ENCODE data around the gene MEIS3. TPM values are rescaled to one million over a fixed set of nuclear protein-coding genes. Genes with fewer than 3 reads are reported as not detected.
A peak's percentile ranks its signal among the peaks of the same experiment; 100 is the strongest.

MEIS3 gene
- total RNA-seq, 3 donors from 2014 or later (not counting 1 experiment from before 2014, with no cell fraction given), result not detected

DNA sequence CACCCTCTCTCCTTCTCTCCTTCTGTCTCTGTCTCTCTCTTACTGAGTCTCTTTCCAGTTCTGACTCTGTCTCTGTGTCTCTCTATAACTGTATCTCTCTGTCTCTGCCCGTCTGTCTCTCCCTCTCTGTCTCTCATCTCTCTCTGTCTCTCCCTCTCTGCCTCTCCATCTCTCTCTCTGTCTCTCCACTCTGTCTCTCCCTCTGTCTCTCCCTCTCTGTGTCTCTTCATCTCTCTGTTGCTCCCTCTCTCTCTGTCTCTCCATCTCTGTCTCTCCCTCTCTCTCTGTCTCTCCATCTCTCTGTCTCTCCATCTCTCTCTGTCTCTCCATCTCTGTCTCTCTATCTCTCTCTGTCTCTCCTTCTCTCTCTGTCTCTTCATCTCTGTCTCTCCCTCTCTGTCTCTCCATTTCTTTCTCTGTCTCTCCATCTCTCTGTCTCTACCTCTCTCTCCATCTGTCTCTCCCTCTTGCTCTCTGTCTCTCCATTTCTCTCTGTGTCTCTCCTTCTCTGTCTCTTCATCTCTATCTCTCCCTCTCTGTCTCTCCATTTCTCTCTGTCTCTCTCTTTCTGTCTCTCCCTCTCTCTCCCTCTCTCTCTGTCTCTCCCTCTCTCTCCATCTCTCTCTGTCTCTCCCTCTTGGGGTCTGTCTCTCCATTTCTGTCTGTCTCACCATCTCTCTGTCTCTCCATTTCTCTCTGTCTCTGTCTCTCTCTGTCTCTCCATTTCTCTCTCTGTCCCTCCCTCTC is 3.3 kb upstream of the MEIS3 start:
- 2% methylated on average over 1 of the region's 1 CpG for WGBS (ENCODE audit: insufficient coverage)
- Mint-ChIP-seq H3K27me3 (ENCODE audit: low read depth in 2 of 2) (peaks cover 52 to 58% of the 10 kb centered on the region in 2 donors), H3K4me3 (no peak overlapping the region)

DNA sequence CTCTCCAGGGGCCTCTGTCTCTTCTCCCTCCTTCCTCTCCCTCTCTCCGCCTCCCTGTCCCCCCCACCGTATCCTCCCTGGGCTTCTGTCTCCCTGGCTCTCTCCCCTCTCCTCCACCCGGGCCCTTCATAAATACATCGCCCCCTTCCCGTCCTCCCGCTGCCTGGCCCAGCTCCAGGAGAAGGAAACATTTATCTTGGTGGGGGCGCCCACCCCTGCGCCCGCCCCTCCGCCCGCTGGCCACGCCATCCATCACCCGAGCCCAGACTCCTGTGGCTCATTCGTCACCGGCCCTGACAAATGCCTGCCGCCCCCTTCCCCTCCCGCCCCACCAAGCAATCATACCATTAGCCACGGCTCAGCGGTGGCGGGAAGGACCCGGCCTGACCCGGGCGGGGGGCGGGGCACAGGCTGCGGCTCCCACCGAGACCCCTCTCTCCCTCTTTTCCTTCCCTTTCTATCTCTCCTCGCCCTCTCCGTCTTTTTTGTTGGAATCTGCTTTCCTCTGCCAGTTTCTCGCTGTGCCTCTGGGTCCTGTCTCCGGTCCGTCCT is 2.6 kb upstream of the MEIS3 start:
- Histone ChIP-seq H3K4me3 (ENCODE audit: low read length) (no peak overlapping the region), H3K9me3 (ENCODE audit: control insufficient read depth, insufficient read depth, low read length) (no peaks in the 10 kb centered on the region), H3K27ac (ENCODE audit: low read length) (no peak overlapping the region), H3K4me1 (ENCODE audit: control insufficient read depth, insufficient read depth, low read length) (peaks cover 11% of the 10 kb centered on the region), H3K27me3 (ENCODE audit: control insufficient read depth, insufficient read depth, low read length) (peaks cover 57% of the 10 kb centered on the region), H3K36me3 (ENCODE audit: control insufficient read depth, insufficient read depth, low read length) (no peaks in the 10 kb centered on the region)
- intact Hi-C loops (cut with micrococcal nuclease), result no loop called here
- peaks cover 9 to 50% of the 10 kb centered on the region in 2 donors for H3K4me1 Mint-ChIP-seq
- peak in 1 of 3 donors; percentile 34 for ATAC-seq
- peaks cover 59 to 64% of the 10 kb centered on the region in 2 donors for H3K27me3 Mint-ChIP-seq (ENCODE audit: low read depth in 2 of 2)
- 3% methylated on average over 31 of the region's 31 CpGs for WGBS (ENCODE audit: insufficient coverage)
- no peak overlapping the region for H3K27ac Mint-ChIP-seq
- H3K4me3 Mint-ChIP-seq, result no peak overlapping the region
- H3K36me3 Mint-ChIP-seq, result no peaks in the 10 kb centered on the region
- no peak for DNase-seq
- H3K9me3 Mint-ChIP-seq, result peaks cover 0 to 3% of the 10 kb centered on the region in 2 donors
- TF ChIP-seq, protein P1, sequence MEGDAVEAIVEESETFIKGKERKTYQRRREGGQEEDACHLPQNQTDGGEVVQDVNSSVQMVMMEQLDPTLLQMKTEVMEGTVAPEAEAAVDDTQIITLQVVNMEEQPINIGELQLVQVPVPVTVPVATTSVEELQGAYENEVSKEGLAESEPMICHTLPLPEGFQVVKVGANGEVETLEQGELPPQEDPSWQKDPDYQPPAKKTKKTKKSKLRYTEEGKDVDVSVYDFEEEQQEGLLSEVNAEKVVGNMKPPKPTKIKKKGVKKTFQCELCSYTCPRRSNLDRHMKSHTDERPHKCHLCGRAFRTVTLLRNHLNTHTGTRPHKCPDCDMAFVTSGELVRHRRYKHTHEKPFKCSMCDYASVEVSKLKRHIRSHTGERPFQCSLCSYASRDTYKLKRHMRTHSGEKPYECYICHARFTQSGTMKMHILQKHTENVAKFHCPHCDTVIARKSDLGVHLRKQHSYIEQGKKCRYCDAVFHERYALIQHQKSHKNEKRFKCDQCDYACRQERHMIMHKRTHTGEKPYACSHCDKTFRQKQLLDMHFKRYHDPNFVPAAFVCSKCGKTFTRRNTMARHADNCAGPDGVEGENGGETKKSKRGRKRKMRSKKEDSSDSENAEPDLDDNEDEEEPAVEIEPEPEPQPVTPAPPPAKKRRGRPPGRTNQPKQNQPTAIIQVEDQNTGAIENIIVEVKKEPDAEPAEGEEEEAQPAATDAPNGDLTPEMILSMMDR (IDR thresholded peaks at IDR 0.05), result no peak

More for the DNA sequence above, 3.3 kb upstream of the MEIS3 start:
- Mint-ChIP-seq H3K4me1 (peaks cover 9 to 43% of the 10 kb centered on the region in 2 donors), H3K27ac (peak overlapping the region in 1 of 2 donors; percentile 9), H3K9me3 (peaks cover 0 to 3% of the 10 kb centered on the region in 2 donors), H3K36me3 (no peaks in the 10 kb centered on the region)
- TF ChIP-seq, protein P1 (IDR thresholded peaks at IDR 0.05), result no peak
- Histone ChIP-seq H3K36me3 (ENCODE audit: control insufficient read depth, insufficient read depth, low read length) (no peaks in the 10 kb centered on the region), H3K27ac (ENCODE audit: low read length) (no peak overlapping the region), H3K4me3 (ENCODE audit: low read length) (no peak overlapping the region), H3K27me3 (ENCODE audit: control insufficient read depth, insufficient read depth, low read length) (peaks cover 51% of the 10 kb centered on the region), H3K9me3 (ENCODE audit: control insufficient read depth, insufficient read depth, low read length) (no peaks in the 10 kb centered on the region), H3K4me1 (ENCODE audit: control insufficient read depth, insufficient read depth, low read length) (peaks cover 11% of the 10 kb centered on the region)
- intact Hi-C loops (cut with micrococcal nuclease), result no loop called here
- ATAC-seq (no peak), DNase-seq (no peak)

DNA sequence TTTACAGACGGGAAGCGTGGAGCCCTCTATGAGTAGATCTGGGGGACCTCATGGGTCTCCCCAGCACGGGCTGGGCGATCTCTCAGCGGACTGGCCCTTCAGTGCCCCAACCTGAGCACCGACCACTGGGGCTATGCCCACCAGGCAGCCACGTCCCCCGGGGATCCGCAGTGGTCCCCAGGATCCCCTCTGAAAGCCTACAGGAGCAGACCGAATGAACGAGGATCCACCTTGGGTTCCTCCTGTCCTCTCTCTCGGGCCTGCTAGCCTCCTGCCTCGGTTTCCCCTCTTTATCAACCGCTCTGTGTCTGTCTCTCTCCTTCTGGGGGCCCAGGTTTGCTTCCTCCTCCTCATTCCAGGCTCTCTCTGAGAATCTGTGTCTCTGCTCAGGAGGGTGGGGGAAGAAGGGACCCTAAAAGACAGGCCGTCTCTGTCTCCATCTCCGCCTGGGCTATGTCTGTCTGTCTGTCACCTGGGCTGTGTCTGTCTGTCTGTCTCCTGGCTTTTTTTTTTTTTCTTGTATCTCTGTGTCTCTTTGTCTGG is 2.0 kb upstream of the MEIS3 start:
- intact Hi-C loops (cut with micrococcal nuclease), result no loop called here
- TF ChIP-seq, protein P1 (IDR thresholded peaks at IDR 0.05), result no peak
- no peak overlapping the region for H3K27ac ChIP-seq (ENCODE audit: low read length)
- H3K9me3 Mint-ChIP-seq, result peaks cover 0 to 3% of the 10 kb centered on the region in 2 donors
- H3K27ac Mint-ChIP-seq, result peak overlapping the region; percentile 13 to 27
- H3K4me1 ChIP-seq (ENCODE audit: control insufficient read depth, insufficient read depth, low read length), result peaks cover 11% of the 10 kb centered on the region
- no peaks in the 10 kb centered on the region for H3K36me3 ChIP-seq (ENCODE audit: control insufficient read depth, insufficient read depth, low read length)
- peak overlapping the region; percentile 33 for H3K4me3 Mint-ChIP-seq
- ATAC-seq, result no peak
- no peak for DNase-seq
- H3K4me1 Mint-ChIP-seq, result peaks cover 9 to 56% of the 10 kb centered on the region in 2 donors
- H3K36me3 Mint-ChIP-seq, result no peaks in the 10 kb centered on the region
- WGBS (ENCODE audit: insufficient coverage), result 9% methylated on average over 16 of the region's 16 CpGs
- no peaks in the 10 kb centered on the region for H3K9me3 ChIP-seq (ENCODE audit: control insufficient read depth, insufficient read depth, low read length)
- H3K27me3 Mint-ChIP-seq (ENCODE audit: low read depth in 2 of 2), result peaks cover 65 to 66% of the 10 kb centered on the region in 2 donors
- peaks cover 61% of the 10 kb centered on the region for H3K27me3 ChIP-seq (ENCODE audit: control insufficient read depth, insufficient read depth, low read length)
- H3K4me3 ChIP-seq (ENCODE audit: low read length), result no peak overlapping the region
